Right kidney (tissue), 1 donor: ENCODE results near the gene EVX2.

Experiments used
- DNase-seq: peaks from one replicate; pipeline ENCODE4 v3.0.0-alpha.2; 2016

EVX2 gene

GRCh38 chr2:176107731-176108181, 24.0 kb upstream of the EVX2 start:
- DNase-seq, result no peak

GRCh38 chr2:176106581-176107539, 23.1 kb upstream of the EVX2 start, which contains the start of gene HOXD11:
Gene HOXD11 (plus strand): TSS chr2:176107280. CDS start chr2:176107356, 76 bp downstream.
- peak; percentile 90 for DNase-seq

GRCh38 chr2:176105730-176106580, 22.2 kb upstream of the EVX2 start:
- no peak for DNase-seq

- DNase-seq, result no peak
Measured at GRCh38 chr2:176105078-176105729, 21.4 kb upstream of the EVX2 start.

GRCh38 chr2:176104316-176105077, 20.7 kb upstream of the EVX2 start:
- peak; percentile 92 for DNase-seq

- DNase-seq, result no peak
Measured at GRCh38 chr2:176103742-176104315, 20.1 kb upstream of the EVX2 start.

- DNase-seq, result no peak
Measured at GRCh38 chr2:176103194-176103593, 19.4 kb upstream of the EVX2 start.

GRCh38 chr2:176102309-176102866, 18.6 kb upstream of the EVX2 start:
- no peak for DNase-seq

GRCh38 chr2:176101842-176102241, 18.1 kb upstream of the EVX2 start:
- no peak for DNase-seq

- no peak for DNase-seq
Measured at GRCh38 chr2:176101216-176101830, 17.6 kb upstream of the EVX2 start.

- DNase-seq, result no peak
Measured at GRCh38 chr2:176100547-176101140, 16.9 kb upstream of the EVX2 start.

GRCh38 chr2:176099728-176100546, 16.2 kb upstream of the EVX2 start, which contains the start of gene HOXD12:
Gene HOXD12 (plus strand): TSS chr2:176099795. CDS start chr2:176099802, 7 bp downstream.
- peak; percentile 84 for DNase-seq

- DNase-seq, result no peak
Measured at GRCh38 chr2:176099159-176099727, 15.5 kb upstream of the EVX2 start.

- DNase-seq, result peak; percentile 79
Measured at GRCh38 chr2:176098366-176099158, 14.8 kb upstream of the EVX2 start.

- no peak for DNase-seq
Measured at GRCh38 chr2:176097820-176098365, 14.1 kb upstream of the EVX2 start.

GRCh38 chr2:176096986-176097819, 13.4 kb upstream of the EVX2 start:
- DNase-seq, result peak; percentile 87
